Frontal cortex (tissue), 4 donors: ENCODE data around the gene ZDHHC1. TPM values are rescaled to one million over a fixed set of nuclear protein-coding genes. Genes with fewer than 3 reads are reported as not detected.
A peak's percentile ranks its signal among the peaks of the same experiment; 100 is the strongest.

Experiments used
- DNase-seq, 2 donors: peaks; one replicate each; pipeline ENCODE4 v3.0.0; 2012; ENCODE audit warnings: low spot score in 2 of 2
- FAIRE-seq: peaks from 2 replicates; lab custom pipeline; 2012; peaks lifted over from hg19 to GRCh38; lab: Jason Lieb, UNC
- total RNA-seq: library from RNA; depleted of rRNA; stranded (reverse); fragments of >200 nt; gene quantifications from one replicate; pipeline ENCODE4 v1.2.3, GENCODE V29; 2014
- donor health status: control.
- donor health status: control.
- donor health status: control.

The ZDHHC1 gene
- total RNA-seq = 1.2 TPM

- FAIRE-seq = no peak
- peak; percentile 88 to 91 for DNase-seq
These were observed at the start of gene ZDHHC1 for GRCh38 chr16:67415872-67416793. ZDHHC1 (minus strand) TSS chr16:67416477; CDS start chr16:67407775, 8,702 bp downstream.

GRCh38 chr16:67464565-67464964 is 48.3 kb upstream of the ZDHHC1 start:
- DNase-seq (no peak), FAIRE-seq (no peak)

- DNase-seq (no peak), FAIRE-seq (no peak)
These were observed 47.4 kb upstream of the ZDHHC1 start for GRCh38 chr16:67463691-67464090.

- DNase-seq (no peak), FAIRE-seq (no peak)
These were observed 46.8 kb upstream of the ZDHHC1 start for GRCh38 chr16:67463059-67463458.

- FAIRE-seq = no peak
These were observed 46.0 kb upstream of the ZDHHC1 start for GRCh38 chr16:67462279-67462655.

GRCh38 chr16:67461600-67462278 is 45.5 kb upstream of the ZDHHC1 start:
- no peak for DNase-seq
- FAIRE-seq = no peak

More at GRCh38 chr16:67462279-67462655, 46.0 kb upstream of the ZDHHC1 start:
- no peak for DNase-seq

GRCh38 chr16:67460961-67461360 is 44.7 kb upstream of the ZDHHC1 start:
- FAIRE-seq = no peak
- no peak for DNase-seq

GRCh38 chr16:67460168-67460567 is 43.9 kb upstream of the ZDHHC1 start:
- no peak for FAIRE-seq
- DNase-seq = no peak

GRCh38 chr16:67459861-67460150 is 43.5 kb upstream of the ZDHHC1 start:
- FAIRE-seq (no peak), DNase-seq (no peak)

GRCh38 chr16:67459066-67459860 is 43.0 kb upstream of the ZDHHC1 start:
- FAIRE-seq = no peak
- DNase-seq = no peak

GRCh38 chr16:67458121-67458641 is 41.9 kb upstream of the ZDHHC1 start:
- no peak for DNase-seq
- no peak for FAIRE-seq

- FAIRE-seq = no peak
- no peak for DNase-seq
These were observed 41.3 kb upstream of the ZDHHC1 start for GRCh38 chr16:67457611-67458010.

- no peak for FAIRE-seq
These were observed 40.3 kb upstream of the ZDHHC1 start for GRCh38 chr16:67456391-67457081.

GRCh38 chr16:67454852-67455251 is 38.6 kb upstream of the ZDHHC1 start:
- DNase-seq (no peak), FAIRE-seq (no peak)

More at GRCh38 chr16:67456391-67457081, 40.3 kb upstream of the ZDHHC1 start:
- DNase-seq = peak in 1 of 2 donors; percentile 66

- DNase-seq (no peak), FAIRE-seq (no peak)
These were observed 37.8 kb upstream of the ZDHHC1 start for GRCh38 chr16:67454104-67454503.

GRCh38 chr16:67451704-67452435 is 35.6 kb upstream of the ZDHHC1 start:
- FAIRE-seq = no peak
- DNase-seq = no peak

- DNase-seq (no peak), FAIRE-seq (no peak)
These were observed 34.9 kb upstream of the ZDHHC1 start for GRCh38 chr16:67451061-67451703.

- FAIRE-seq = no peak
These were observed 33.5 kb upstream of the ZDHHC1 start for GRCh38 chr16:67449739-67450138.

More at GRCh38 chr16:67449739-67450138, 33.5 kb upstream of the ZDHHC1 start:
- DNase-seq = no peak
